GM23338 (cell line): ENCODE measurements around the gene GPRC5C. TPM values are rescaled to one million over a fixed set of nuclear protein-coding genes. Genes with fewer than 3 reads are reported as not detected.

Experiments used
- ATAC-seq: fragments of 200-7000 bp; cut with Tn5 transposase; 3 replicates; pipeline ENCODE4 v1.9.1; 2020
- DNase-seq: peaks from one replicate; pipeline ENCODE4 v3.0.0-alpha.2; 2015; ENCODE audit warnings: low spot score
- H2AFZ ChIP-seq: fragments of 200-600 bp; sonication (generic); 2 replicates; pipeline ENCODE4 v1.8.0; 2016; ENCODE audit warnings: antibody characterized with exemption, mild to moderate bottlenecking, moderate library complexity
- H3F3A ChIP-seq: fragments of 200-600 bp; sonication (generic); replicated peaks from 2 replicates; pipeline ENCODE4 v1.8.0; 2017; ENCODE audit warnings: antibody characterized with exemption, mixed run types, low read depth
- H3K27ac ChIP-seq: fragments of 200-600 bp; sonication (generic); 2 replicates; pipeline ENCODE4 v1.6.1; 2016; ENCODE audit warnings: low read depth
- H3K27me3 ChIP-seq: fragments of 200-600 bp; sonication (generic); 2 replicates; pipeline ENCODE4 v1.8.0; 2016; ENCODE audit warnings: mild to moderate bottlenecking, mixed run types, moderate library complexity; ENCODE audit not compliant: insufficient read depth
- H3K36me3 ChIP-seq: fragments of 200-600 bp; sonication (generic); 2 replicates; pipeline ENCODE4 v1.8.0; 2016; ENCODE audit warnings: mild to moderate bottlenecking; ENCODE audit not compliant: insufficient read depth
- H3K4me1 ChIP-seq: fragments of 200-600 bp; sonication (generic); 2 replicates; pipeline ENCODE4 v1.8.0; 2016; ENCODE audit warnings: mild to moderate bottlenecking, moderate library complexity; ENCODE audit not compliant: insufficient read depth
- H3K4me2 ChIP-seq: fragments of 200-600 bp; sonication (generic); 2 replicates; pipeline ENCODE4 v1.7.1; 2017; ENCODE audit warnings: mixed run types
- H3K4me3 ChIP-seq: fragments of 200-600 bp; sonication (generic); 2 replicates; pipeline ENCODE4 v1.6.1; 2016; ENCODE audit warnings: mixed run types
- H3K79me2 ChIP-seq: fragments of 200-600 bp; sonication (generic); replicated peaks from 2 replicates; pipeline ENCODE4 v1.8.0; 2017; ENCODE audit warnings: mild to moderate bottlenecking; ENCODE audit not compliant: insufficient read depth
- H3K9me2 ChIP-seq: fragments of 200-600 bp; sonication (generic); 2 replicates; pipeline ENCODE4 v1.8.0; 2017; ENCODE audit not compliant: insufficient read depth
- H4K20me1 ChIP-seq: fragments of 200-600 bp; sonication (generic); replicated peaks from 2 replicates; pipeline ENCODE4 v1.8.0; 2017; ENCODE audit warnings: mild to moderate bottlenecking; ENCODE audit not compliant: insufficient read depth
- H3K27ac Mint-ChIP-seq: 2 replicates; pipeline ENCODE4 v1.8.0; 2020; ENCODE audit warnings: inconsistent platforms, mild to moderate bottlenecking, moderate library complexity, mixed read lengths
- H3K27me3 Mint-ChIP-seq: 3 replicates; pipeline ENCODE4 v1.8.0; 2022; ENCODE audit warnings: low read depth, mild to moderate bottlenecking, moderate library complexity, mixed read lengths, inconsistent platforms; ENCODE audit not compliant: insufficient read depth, poor library complexity
- H3K36me3 Mint-ChIP-seq: 3 replicates; pipeline ENCODE4 v1.8.0; 2021; ENCODE audit warnings: low read depth, mild to moderate bottlenecking, inconsistent platforms, moderate library complexity, mixed read lengths
- H3K4me1 Mint-ChIP-seq: 3 replicates; pipeline ENCODE4 v1.8.0; 2020; ENCODE audit warnings: mild to moderate bottlenecking, inconsistent platforms, mixed read lengths
- H3K4me3 Mint-ChIP-seq: 3 replicates; pipeline ENCODE4 v1.8.0; 2021; ENCODE audit warnings: moderate library complexity, mild to moderate bottlenecking, inconsistent platforms, mixed read lengths
- H3K9me3 Mint-ChIP-seq: 3 replicates; pipeline ENCODE4 v1.8.0; 2020; ENCODE audit warnings: moderate library complexity, mild to moderate bottlenecking, inconsistent platforms, mixed read lengths
- EZH2 ChIP-seq: fragments of 200-600 bp; sonication (generic); IDR thresholded peaks from one replicate; pipeline ENCODE4 v1.8.0; 2017; ENCODE audit warnings: antibody characterized with exemption, mild to moderate bottlenecking, low read depth; ENCODE audit not compliant: unreplicated experiment
- EZH2phosphoT487 ChIP-seq: fragments of 200-600 bp; sonication (generic); IDR thresholded peaks from one replicate; pipeline ENCODE4 v1.8.1; 2018; ENCODE audit warnings: antibody characterized with exemption; ENCODE audit not compliant: unreplicated experiment
- NANOG ChIP-seq: IDR thresholded peaks from 2 replicates; pipeline ENCODE4 v1.6.1; 2016; ENCODE audit warnings: antibody characterized with exemption, borderline replicate concordance
- POLR2AphosphoS5 ChIP-seq: IDR thresholded peaks from 2 replicates; pipeline ENCODE4 v1.6.1; 2016; ENCODE audit warnings: antibody characterized with exemption, low read depth
- STAT1 ChIP-seq: IDR thresholded peaks from one replicate; pipeline ENCODE4 v1.6.1; 2016; ENCODE audit warnings: antibody characterized with exemption; ENCODE audit not compliant: unreplicated experiment
- ZNF331 ChIP-seq: fragments of 250-450 bp; sonication (Bioruptor Pico); IDR thresholded peaks from 2 replicates; pipeline ENCODE4 v1.5.0; 2020; ENCODE audit warnings: low read depth, mild to moderate bottlenecking, moderate library complexity
- polyA plus RNA-seq: library from polyadenylated mRNA; unstranded; fragments of >200 nt; fragmentation: Nextera tagmentation; extraction: Ambion mirVana; gene quantifications from 2 replicates; pipeline ENCODE4 v1.2.1, GENCODE V29; 2016
- total RNA-seq: library from RNA; depleted of rRNA; stranded (reverse); fragments of >200 nt; shearing (Covaris generic); gene quantifications from 2 replicates; pipeline ENCODE4 v1.2.3, GENCODE V29; 2014
- TF ChIP-seq, protein P1 (sequence below), 2 experiments: fragments of 200-600 bp in 1 of 2; sonication (generic) in 1 of 2; conservative IDR thresholded peaks; 2 replicates each; pipeline versions ENCODE4 v1.5.1 to v1.6.1; 2016 to 2017; ENCODE audit warnings: antibody characterized with exemption in 2 of 2, low read depth in 2 of 2, mild to moderate bottlenecking in 2 of 2, moderate library complexity in 1 of 2
- TF ChIP-seq, protein P2 (sequence below): fragments of 250-450 bp; sonication (Bioruptor Pico); IDR thresholded peaks from 2 replicates; pipeline ENCODE4 v1.5.0; 2020; ENCODE audit warnings: mild to moderate bottlenecking, moderate library complexity
- TF ChIP-seq, protein P3 (sequence below): IDR thresholded peaks from one replicate; pipeline ENCODE4 v1.6.1; 2018; ENCODE audit warnings: antibody characterized with exemption; ENCODE audit not compliant: unreplicated experiment

The GPRC5C gene
- total and polyA plus RNA-seq, 2 experiments from 2014 or later = 9.0 to 22.4 TPM

DNA sequence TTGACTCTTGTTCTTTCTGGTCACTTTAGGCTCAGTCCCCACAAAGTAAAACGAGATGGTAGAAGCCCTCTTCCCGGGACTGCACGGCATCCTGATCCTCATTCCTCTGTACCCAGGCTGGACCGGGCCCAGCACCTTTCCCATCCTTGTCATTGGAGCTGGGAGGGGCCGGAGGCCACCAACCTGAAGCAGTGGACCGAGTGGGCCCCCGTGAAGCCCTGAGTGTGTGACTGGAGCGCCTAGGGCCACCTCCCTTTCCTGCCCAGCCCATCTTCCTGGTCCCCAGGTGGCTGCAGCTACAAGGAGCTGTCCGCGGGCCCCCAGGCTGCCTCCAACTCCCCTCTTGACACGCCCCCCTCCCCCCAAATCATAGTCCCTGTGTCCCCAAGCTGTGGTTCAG lies 17.4 kb downstream of the GPRC5C start:
- no peaks in the 10 kb centered on the region for H3K9me3 Mint-ChIP-seq
- peaks cover 25% of the 10 kb centered on the region for H3K27me3 Mint-ChIP-seq
- no peak overlapping the region for H3K4me3 ChIP-seq
- H3K79me2 ChIP-seq = no peaks in the 10 kb centered on the region
- H3K4me2 ChIP-seq = no peak overlapping the region
- no peak overlapping the region for H3K4me3 Mint-ChIP-seq
- no peaks in the 10 kb centered on the region for H3K9me2 ChIP-seq
- peaks cover 29% of the 10 kb centered on the region for H3K4me1 Mint-ChIP-seq
- no peak for DNase-seq
- H4K20me1 ChIP-seq = no peaks in the 10 kb centered on the region
- H3K36me3 Mint-ChIP-seq = no peaks in the 10 kb centered on the region
- H3K27ac Mint-ChIP-seq = no peak overlapping the region
- peaks cover 21% of the 10 kb centered on the region for H3K27me3 ChIP-seq
- no peak overlapping the region for H3K27ac ChIP-seq
- TF ChIP-seq POLR2AphosphoS5 (no peak), ZNF331 (CRISPR knock-in tag) (no peak), EZH2 (no peak), NANOG (no peak), STAT1 (no peak), EZH2phosphoT487 (no peak)
- TF ChIP-seq, protein P1, sequence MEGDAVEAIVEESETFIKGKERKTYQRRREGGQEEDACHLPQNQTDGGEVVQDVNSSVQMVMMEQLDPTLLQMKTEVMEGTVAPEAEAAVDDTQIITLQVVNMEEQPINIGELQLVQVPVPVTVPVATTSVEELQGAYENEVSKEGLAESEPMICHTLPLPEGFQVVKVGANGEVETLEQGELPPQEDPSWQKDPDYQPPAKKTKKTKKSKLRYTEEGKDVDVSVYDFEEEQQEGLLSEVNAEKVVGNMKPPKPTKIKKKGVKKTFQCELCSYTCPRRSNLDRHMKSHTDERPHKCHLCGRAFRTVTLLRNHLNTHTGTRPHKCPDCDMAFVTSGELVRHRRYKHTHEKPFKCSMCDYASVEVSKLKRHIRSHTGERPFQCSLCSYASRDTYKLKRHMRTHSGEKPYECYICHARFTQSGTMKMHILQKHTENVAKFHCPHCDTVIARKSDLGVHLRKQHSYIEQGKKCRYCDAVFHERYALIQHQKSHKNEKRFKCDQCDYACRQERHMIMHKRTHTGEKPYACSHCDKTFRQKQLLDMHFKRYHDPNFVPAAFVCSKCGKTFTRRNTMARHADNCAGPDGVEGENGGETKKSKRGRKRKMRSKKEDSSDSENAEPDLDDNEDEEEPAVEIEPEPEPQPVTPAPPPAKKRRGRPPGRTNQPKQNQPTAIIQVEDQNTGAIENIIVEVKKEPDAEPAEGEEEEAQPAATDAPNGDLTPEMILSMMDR (conservative IDR thresholded peaks at IDR 0.05; ENCODE audit: low read depth in 2 of 2) = no peak
- TF ChIP-seq, protein P2, sequence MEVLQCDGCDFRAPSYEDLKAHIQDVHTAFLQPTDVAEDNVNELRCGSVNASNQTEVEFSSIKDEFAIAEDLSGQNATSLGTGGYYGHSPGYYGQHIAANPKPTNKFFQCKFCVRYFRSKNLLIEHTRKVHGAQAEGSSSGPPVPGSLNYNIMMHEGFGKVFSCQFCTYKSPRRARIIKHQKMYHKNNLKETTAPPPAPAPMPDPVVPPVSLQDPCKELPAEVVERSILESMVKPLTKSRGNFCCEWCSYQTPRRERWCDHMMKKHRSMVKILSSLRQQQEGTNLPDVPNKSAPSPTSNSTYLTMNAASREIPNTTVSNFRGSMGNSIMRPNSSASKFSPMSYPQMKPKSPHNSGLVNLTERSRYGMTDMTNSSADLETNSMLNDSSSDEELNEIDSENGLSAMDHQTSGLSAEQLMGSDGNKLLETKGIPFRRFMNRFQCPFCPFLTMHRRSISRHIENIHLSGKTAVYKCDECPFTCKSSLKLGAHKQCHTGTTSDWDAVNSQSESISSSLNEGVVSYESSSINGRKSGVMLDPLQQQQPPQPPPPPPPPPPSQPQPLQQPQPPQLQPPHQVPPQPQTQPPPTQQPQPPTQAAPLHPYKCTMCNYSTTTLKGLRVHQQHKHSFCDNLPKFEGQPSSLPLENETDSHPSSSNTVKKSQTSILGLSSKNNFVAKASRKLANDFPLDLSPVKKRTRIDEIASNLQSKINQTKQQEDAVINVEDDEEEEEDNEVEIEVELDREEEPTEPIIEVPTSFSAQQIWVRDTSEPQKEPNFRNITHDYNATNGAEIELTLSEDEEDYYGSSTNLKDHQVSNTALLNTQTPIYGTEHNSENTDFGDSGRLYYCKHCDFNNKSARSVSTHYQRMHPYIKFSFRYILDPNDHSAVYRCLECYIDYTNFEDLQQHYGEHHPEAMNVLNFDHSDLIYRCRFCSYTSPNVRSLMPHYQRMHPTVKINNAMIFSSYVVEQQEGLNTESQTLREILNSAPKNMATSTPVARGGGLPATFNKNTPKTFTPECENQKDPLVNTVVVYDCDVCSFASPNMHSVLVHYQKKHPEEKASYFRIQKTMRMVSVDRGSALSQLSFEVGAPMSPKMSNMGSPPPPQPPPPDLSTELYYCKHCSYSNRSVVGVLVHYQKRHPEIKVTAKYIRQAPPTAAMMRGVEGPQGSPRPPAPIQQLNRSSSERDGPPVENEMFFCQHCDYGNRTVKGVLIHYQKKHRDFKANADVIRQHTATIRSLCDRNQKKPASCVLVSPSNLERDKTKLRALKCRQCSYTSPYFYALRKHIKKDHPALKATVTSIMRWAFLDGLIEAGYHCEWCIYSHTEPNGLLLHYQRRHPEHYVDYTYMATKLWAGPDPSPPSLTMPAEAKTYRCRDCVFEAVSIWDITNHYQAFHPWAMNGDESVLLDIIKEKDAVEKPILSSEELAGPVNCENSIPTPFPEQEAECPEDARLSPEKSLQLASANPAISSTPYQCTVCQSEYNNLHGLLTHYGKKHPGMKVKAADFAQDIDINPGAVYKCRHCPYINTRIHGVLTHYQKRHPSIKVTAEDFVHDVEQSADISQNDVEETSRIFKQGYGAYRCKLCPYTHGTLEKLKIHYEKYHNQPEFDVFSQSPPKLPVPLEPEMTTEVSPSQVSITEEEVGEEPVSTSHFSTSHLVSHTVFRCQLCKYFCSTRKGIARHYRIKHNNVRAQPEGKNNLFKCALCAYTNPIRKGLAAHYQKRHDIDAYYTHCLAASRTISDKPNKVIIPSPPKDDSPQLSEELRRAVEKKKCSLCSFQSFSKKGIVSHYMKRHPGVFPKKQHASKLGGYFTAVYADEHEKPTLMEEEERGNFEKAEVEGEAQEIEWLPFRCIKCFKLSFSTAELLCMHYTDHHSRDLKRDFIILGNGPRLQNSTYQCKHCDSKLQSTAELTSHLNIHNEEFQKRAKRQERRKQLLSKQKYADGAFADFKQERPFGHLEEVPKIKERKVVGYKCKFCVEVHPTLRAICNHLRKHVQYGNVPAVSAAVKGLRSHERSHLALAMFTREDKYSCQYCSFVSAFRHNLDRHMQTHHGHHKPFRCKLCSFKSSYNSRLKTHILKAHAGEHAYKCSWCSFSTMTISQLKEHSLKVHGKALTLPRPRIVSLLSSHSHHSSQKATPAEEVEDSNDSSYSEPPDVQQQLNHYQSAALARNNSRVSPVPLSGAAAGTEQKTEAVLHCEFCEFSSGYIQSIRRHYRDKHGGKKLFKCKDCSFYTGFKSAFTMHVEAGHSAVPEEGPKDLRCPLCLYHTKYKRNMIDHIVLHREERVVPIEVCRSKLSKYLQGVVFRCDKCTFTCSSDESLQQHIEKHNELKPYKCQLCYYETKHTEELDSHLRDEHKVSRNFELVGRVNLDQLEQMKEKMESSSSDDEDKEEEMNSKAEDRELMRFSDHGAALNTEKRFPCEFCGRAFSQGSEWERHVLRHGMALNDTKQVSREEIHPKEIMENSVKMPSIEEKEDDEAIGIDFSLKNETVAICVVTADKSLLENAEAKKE (CRISPR knock-in tag) = no peak
- TF ChIP-seq, protein P3, sequence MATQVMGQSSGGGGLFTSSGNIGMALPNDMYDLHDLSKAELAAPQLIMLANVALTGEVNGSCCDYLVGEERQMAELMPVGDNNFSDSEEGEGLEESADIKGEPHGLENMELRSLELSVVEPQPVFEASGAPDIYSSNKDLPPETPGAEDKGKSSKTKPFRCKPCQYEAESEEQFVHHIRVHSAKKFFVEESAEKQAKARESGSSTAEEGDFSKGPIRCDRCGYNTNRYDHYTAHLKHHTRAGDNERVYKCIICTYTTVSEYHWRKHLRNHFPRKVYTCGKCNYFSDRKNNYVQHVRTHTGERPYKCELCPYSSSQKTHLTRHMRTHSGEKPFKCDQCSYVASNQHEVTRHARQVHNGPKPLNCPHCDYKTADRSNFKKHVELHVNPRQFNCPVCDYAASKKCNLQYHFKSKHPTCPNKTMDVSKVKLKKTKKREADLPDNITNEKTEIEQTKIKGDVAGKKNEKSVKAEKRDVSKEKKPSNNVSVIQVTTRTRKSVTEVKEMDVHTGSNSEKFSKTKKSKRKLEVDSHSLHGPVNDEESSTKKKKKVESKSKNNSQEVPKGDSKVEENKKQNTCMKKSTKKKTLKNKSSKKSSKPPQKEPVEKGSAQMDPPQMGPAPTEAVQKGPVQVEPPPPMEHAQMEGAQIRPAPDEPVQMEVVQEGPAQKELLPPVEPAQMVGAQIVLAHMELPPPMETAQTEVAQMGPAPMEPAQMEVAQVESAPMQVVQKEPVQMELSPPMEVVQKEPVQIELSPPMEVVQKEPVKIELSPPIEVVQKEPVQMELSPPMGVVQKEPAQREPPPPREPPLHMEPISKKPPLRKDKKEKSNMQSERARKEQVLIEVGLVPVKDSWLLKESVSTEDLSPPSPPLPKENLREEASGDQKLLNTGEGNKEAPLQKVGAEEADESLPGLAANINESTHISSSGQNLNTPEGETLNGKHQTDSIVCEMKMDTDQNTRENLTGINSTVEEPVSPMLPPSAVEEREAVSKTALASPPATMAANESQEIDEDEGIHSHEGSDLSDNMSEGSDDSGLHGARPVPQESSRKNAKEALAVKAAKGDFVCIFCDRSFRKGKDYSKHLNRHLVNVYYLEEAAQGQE = no peak
- no peaks in the 10 kb centered on the region; the same call in 1 of the 2 replicates for H3F3A ChIP-seq
- no peaks in the 10 kb centered on the region for H3K36me3 ChIP-seq
- no peak overlapping the region for H2AFZ ChIP-seq
- no peak for ATAC-seq
- H3K4me1 ChIP-seq = peaks cover 3% of the 10 kb centered on the region
